Right atrium auricular region (tissue), 2 donors: Measurements from ENCODE around the gene PLD1. TPM values are rescaled to one million over a fixed set of nuclear protein-coding genes. Genes with fewer than 3 reads are reported as not detected.

ENCODE experiments used
- DNase-seq: peaks from one replicate; pipeline ENCODE4 v3.0.0-alpha.2; 2019; ENCODE audit warnings: low spot score
- H3K27ac ChIP-seq, 2 donors: fragments of 200-600 bp; sonication (generic); 1 replicate in 1 of 2; 2 replicates in 1 of 2; pipeline ENCODE4 v1.5.1; 2016 to 2019
- H3K27me3 ChIP-seq, 2 donors: fragments of 200-600 bp; sonication (generic); one replicate each; pipeline versions ENCODE4 v1.5.1 to v1.6.0; 2017 to 2019
- H3K36me3 ChIP-seq: fragments of 200-600 bp; sonication (generic); one replicate; pipeline ENCODE4 v1.5.1; 2016
- H3K4me1 ChIP-seq, 2 donors: fragments of 200-600 bp; sonication (generic); one replicate each; pipeline versions ENCODE4 v1.5.1 to v1.6.0; 2017 to 2019
- H3K4me3 ChIP-seq, 2 donors: fragments of 200-600 bp; sonication (generic); 1 replicate in 1 of 2; 2 replicates in 1 of 2; pipeline ENCODE4 v1.5.1; 2017 to 2019; ENCODE audit warnings: mild to moderate bottlenecking in 1 of 2, moderate library complexity in 1 of 2
- H3K9me3 ChIP-seq, 2 donors: fragments of 200-600 bp; sonication (generic); one replicate each; pipeline ENCODE4 v1.5.1; 2019
- total RNA-seq, 2 donors: library from RNA; depleted of rRNA; stranded (reverse); fragments of >200 nt; gene quantifications; one replicate each; pipeline ENCODE4 v1.1.0, GENCODE V29; 2016
- TF ChIP-seq, protein P1 (sequence below), 2 donors: fragments of 200-600 bp; sonication (generic); IDR thresholded peaks; one replicate each; pipeline ENCODE4 v1.5.1; 2019; ENCODE audit warnings: antibody characterized with exemption in 2 of 2

The PLD1 gene
- total RNA-seq, 2 donors from 2014 or later, result 64.5 to 111 TPM

GRCh38 chr3:171770689-171771620 is 39.3 kb downstream of the PLD1 start:
- Histone ChIP-seq H3K9me3 (no peaks in the 10 kb centered on the region), H3K27me3 (no peaks in the 10 kb centered on the region), H3K4me3 (peak overlapping the region; percentile 53 to 57), H3K4me1 (peaks cover 0 to 32% of the 10 kb centered on the region in 2 donors), H3K27ac (peak overlapping the region; percentile 84 to 86), H3K36me3 (no peaks in the 10 kb centered on the region)
- no peak for DNase-seq
- TF ChIP-seq, protein P1, sequence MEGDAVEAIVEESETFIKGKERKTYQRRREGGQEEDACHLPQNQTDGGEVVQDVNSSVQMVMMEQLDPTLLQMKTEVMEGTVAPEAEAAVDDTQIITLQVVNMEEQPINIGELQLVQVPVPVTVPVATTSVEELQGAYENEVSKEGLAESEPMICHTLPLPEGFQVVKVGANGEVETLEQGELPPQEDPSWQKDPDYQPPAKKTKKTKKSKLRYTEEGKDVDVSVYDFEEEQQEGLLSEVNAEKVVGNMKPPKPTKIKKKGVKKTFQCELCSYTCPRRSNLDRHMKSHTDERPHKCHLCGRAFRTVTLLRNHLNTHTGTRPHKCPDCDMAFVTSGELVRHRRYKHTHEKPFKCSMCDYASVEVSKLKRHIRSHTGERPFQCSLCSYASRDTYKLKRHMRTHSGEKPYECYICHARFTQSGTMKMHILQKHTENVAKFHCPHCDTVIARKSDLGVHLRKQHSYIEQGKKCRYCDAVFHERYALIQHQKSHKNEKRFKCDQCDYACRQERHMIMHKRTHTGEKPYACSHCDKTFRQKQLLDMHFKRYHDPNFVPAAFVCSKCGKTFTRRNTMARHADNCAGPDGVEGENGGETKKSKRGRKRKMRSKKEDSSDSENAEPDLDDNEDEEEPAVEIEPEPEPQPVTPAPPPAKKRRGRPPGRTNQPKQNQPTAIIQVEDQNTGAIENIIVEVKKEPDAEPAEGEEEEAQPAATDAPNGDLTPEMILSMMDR (IDR thresholded peaks at IDR 0.05), result no peak

- H3K27me3 ChIP-seq, result no peaks in the 10 kb centered on the region
- H3K36me3 ChIP-seq, result no peaks in the 10 kb centered on the region
- H3K4me3 ChIP-seq, result peak overlapping the region; percentile 53 to 57
- DNase-seq, result no peak
- H3K4me1 ChIP-seq, result peaks cover 0 to 44% of the 10 kb centered on the region in 2 donors
- no peaks in the 10 kb centered on the region for H3K9me3 ChIP-seq
- peak overlapping the region; percentile 84 to 86 for H3K27ac ChIP-seq
- TF ChIP-seq, protein P1 (IDR thresholded peaks at IDR 0.05), result no peak
Observed at GRCh38 chr3:171769461-171769860, 40.8 kb downstream of the PLD1 start.

DNA sequence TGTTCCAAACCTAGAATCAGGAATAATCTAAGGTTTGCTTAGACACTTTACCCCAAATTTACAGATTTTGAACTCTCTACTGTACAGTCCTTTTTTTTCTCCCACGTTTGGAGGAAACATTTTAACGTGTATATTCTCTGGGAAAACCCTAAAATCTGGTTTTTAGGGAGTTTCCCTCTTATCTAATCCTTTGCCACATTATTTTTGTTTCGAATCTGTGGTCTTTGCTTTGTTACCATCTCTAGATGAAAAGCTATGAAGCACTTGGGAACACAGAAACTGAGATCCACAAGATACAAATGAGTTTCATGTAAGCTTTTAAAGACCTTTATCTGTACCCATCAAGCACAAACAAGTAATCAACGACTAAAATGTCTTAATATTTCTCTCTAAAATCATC is 41.3 kb downstream of the PLD1 start:
- Histone ChIP-seq H3K9me3 (no peaks in the 10 kb centered on the region), H3K4me3 (peak overlapping the region; percentile 53 to 57), H3K27me3 (no peaks in the 10 kb centered on the region), H3K36me3 (no peaks in the 10 kb centered on the region), H3K4me1 (peaks cover 0 to 48% of the 10 kb centered on the region in 2 donors), H3K27ac (peak overlapping the region; percentile 84 to 86)
- DNase-seq, result no peak
- TF ChIP-seq, protein P1 (IDR thresholded peaks at IDR 0.05), result no peak

DNA sequence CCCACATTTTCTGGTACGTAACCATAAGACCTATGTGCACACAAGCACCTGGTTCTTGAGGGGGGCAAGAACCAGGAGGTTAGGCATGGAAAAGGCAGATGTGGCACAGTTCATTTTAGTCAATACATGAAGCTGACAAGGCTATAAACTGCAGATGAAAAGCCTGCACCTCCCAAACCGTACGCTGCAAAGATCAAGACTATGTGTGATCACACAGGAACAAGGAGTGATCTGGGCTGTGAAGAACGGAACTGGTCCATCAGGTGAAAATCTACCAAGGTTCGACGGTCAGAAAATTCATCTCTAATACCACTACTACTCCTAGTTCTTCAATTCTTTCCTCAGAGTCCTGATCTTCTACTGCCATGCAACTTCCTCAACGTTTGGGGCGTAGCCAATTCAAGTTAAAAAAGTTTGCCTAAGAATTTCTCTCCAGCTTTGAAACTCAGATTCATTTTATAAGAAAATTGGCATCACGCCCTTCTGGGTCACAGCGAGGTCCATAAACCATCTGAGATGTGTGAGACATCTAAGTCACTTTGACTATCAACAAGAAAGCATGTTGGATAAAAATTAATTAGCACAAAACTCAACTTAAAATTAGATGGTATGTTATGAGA is 41.9 kb downstream of the PLD1 start:
- peak overlapping the region; percentile 84 to 86 for H3K27ac ChIP-seq
- TF ChIP-seq, protein P1 (IDR thresholded peaks at IDR 0.05), result no peak
- no peaks in the 10 kb centered on the region for H3K9me3 ChIP-seq
- H3K4me3 ChIP-seq, result peak overlapping the region; percentile 53 to 57
- no peaks in the 10 kb centered on the region for H3K36me3 ChIP-seq
- no peak for DNase-seq
- H3K4me1 ChIP-seq, result peaks cover 0 to 48% of the 10 kb centered on the region in 2 donors
- H3K27me3 ChIP-seq, result no peaks in the 10 kb centered on the region

- Histone ChIP-seq H3K4me3 (no peak overlapping the region), H3K36me3 (no peaks in the 10 kb centered on the region), H3K4me1 (peaks cover 0 to 45% of the 10 kb centered on the region in 2 donors), H3K9me3 (no peaks in the 10 kb centered on the region), H3K27ac (peak overlapping the region; percentile 65 to 70), H3K27me3 (no peaks in the 10 kb centered on the region)
- TF ChIP-seq, protein P1 (IDR thresholded peaks at IDR 0.05), result no peak
- DNase-seq, result no peak
Observed at GRCh38 chr3:171765511-171765887, 44.8 kb downstream of the PLD1 start.
